NK-92 (cell line): ENCODE results near the gene COL6A2.
"Not testable (repeated sequence)": the region's sequence is repeated elsewhere in the genome, so short reads cannot be mapped to it uniquely, and the experiment has no call there.

Experiments used
- DNase-seq: peaks from one replicate; lab custom pipeline; 2025; ENCODE audit not compliant: unreplicated experiment; lab: John Stamatoyannopoulos, UW

COL6A2 gene

DNA sequence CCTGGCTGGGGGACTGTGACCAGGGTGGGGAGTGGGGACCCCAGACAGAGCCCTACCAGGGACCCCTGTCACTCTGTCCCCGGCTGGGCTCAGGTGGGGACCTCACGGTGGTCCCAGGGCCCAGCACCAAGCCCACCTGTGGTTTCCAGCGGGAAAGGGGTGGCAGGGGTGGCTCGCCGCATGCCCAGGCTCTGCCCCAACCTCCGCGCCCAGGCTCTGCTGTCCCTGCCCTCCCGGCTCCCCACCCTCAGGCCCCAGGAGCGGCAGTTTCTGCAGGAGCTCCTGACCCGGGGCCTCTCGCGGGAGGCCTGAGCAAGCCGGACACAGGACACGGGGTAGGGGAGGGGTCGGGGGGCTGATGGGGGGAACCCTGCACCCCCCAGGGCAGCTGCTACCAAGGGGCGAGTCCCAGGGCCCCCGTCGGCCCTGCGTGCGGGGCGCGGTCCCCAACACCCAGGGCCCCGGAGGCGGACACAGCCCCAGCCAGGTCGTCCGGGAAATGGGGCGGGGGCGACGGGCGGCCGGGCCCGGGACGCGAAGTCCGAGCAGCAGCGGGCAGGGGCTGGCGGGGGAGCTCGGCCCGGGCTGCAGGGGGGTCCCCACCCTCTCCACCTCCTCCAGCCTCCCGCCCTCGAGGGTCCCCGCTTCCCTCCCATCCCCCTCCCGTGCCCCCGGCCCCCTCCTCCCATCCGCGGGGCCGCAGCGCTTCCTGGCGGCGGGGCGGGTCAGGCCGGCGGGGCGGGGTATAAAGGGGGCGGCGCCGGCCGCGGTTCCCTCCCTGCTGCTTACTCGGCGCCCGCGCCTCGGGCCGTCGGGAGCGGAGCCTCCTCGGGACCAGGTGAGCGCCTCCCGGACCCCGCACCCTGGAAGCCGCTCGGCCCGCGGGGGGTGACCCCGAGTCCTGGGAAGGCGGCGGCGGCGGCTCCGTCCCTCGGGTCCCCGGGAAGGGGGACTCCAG is at the start of gene COL6A2:
TSS of gene COL6A2 (plus strand) at position 777 of the 958 bp plus-strand sequence.
- DNase-seq: no peak

DNA sequence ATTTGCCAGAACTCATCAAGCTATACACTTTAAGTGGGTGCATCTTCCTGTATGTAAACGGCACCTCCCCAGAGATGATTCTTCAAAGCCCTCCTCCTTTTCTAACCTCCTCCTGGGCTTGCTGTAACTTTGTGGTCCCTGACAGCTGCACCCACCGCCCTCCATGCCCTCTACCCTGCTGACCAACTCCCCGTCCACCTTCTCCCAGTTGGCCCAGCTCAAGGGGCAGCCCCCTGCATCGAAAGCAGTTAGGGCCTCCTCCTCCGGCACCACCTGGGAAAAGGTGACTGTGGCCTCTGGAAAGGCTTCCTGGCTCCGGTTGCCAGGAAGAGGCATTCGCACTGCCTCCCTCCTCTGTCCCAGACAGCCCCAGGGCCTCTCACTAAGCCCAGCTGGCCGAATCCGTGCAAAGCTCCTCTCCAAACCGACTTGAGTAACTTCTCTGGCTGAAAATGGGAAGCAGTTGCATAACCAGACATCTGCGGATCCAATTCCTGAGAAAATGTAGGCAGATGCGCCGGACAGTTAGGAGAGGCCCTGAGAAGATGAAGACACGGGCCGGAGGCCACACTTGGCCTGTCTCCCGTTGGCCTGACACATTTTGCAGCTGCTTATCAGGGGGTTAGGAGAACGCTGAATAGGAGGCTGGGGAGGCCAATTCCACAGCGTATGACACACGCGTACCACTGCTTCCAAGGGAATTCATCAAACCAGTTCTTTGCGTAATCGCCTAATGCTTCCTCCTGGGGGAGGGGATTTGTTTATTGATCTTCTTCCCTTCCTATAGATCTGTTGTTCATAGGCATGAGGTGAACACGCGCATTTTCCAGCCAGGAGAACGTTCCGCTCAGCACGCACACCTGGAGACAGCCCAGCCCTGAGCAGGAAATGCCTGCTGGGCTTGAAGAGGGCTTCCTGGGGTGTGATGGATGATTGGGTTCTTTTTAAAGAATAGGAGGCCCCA is 48.7 kb upstream of the COL6A2 start:
- no peak for DNase-seq

DNA sequence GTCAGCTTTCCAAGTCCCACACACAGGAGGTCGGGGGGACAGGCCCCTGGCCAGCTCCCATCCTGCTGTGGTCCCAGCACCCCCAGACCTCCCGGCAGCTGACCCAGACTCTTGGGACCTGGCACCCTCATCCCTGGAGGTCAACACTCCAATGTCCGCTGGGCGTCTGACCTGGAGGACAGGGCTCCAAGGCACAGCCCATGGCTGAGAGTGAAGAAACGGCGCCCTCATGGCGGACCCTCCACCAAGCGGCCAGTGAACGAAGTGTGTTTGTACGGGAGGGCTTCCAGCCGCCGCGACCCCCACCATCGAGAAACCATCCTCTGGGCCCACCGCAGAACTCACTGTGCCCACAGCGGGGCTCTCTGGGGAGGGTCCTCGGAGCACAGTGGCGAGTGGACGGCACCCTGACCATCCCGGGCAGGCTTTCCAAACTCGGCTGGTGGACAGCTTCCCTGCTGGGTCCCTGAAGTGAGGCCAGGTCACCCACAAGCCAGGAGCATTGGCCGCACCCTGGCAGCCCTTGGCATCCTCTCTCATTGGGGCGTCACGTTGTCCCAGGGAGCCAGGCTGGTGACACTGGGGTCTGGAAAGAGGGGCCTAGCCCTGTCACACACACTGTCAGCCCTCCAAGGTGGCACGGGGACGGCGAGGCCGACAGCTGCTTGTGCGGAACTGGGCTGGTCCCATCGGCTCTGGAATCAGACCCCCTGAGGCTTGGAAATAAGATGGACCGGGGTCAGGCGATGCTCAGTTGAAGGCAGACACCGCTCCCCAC is 47.8 kb upstream of the COL6A2 start:
- no peak for DNase-seq

DNA sequence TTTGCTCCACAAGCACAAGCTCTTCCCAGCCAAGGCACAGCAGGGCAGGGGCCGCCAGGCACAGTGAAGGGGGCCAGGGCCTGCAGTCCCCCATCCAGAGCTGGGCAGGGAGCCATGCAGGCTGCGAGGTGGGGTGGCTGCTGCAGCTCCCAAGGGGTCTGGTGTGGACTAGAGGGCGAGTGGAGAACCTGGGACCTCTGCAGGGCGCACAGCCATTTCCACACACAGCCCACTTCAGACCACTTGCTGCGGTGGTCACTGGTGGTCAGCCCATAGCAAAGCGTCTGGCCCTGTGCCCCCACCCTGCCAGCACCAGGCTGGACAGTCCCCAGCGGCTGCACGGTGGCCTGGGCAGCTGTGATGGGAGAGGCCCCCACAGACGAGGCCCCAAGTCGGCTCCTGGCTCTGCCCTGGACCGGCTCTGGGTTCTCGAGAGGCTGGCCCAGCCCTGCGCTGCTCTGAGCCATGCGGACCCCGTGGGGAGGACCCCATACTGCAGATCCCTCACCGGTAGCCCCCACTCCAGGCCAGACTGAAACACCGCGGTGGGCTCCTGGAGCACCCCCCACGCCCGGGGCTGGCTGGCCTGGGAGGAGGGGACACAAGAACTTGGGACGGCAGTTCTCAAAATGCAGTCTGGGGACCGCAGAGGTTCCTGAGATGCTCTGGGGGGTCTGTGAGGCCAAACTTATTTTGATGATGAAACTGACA is 47.1 kb upstream of the COL6A2 start:
- DNase-seq: no peak

DNA sequence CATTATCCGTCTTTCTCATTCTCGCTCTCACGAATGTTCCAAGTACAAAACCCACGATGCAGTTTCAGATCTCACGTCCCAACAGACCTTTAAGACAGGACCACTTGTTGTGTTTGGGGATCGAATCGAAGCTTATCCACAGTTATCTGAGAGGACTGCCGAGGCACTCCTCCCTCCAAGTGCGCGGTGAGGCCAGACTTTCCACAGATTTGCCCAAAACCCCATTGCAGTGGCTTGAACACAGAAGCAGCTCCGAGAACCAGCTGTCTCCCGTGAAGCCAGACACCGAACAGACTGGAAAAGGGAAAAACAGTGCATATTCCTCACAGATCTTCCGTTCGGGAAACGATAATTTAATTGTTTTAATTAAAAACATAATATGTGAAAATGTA is 46.5 kb upstream of the COL6A2 start:
- DNase-seq: no peak

DNA sequence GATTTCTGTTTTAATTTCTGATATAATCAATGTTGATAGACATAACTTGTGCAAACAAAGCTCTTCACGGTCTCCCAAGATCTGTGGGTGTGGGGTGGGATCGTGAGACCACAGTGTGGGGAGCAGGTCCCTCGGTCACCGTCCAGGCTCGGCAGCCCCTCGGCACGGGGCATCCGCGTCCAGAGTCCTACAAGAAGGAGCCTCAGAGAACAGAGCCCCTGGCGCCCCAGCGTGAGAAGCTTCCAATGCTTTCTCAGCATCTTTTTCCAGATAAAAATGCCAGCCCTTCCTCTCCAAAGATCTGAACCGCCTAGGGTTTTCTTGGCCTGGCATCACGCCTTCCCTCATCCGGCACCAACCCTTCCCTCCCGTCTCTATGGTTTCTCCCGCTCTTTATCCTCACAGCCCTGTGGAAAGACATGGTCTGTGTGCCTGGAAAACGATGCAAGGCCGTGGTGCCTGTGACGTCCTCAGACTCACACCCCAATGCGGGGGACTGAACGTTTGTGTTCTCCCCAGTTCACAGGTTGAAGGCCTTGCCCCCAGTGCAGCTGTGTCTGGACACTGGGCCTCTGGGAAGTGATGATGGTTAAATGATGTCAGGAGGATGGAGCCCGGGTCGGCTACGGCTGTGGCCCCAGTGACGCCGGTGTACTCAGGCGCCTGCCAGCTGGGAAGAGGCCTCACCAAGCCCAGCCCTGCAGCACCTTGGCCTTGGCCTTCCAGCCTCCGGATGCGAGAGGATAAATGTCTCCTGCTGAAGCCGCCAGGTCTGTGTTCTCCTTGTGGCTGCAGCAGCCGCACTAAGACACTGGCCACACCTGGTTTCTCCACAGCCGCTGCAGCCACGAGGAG is 45.9 kb upstream of the COL6A2 start:
- no peak for DNase-seq

DNA sequence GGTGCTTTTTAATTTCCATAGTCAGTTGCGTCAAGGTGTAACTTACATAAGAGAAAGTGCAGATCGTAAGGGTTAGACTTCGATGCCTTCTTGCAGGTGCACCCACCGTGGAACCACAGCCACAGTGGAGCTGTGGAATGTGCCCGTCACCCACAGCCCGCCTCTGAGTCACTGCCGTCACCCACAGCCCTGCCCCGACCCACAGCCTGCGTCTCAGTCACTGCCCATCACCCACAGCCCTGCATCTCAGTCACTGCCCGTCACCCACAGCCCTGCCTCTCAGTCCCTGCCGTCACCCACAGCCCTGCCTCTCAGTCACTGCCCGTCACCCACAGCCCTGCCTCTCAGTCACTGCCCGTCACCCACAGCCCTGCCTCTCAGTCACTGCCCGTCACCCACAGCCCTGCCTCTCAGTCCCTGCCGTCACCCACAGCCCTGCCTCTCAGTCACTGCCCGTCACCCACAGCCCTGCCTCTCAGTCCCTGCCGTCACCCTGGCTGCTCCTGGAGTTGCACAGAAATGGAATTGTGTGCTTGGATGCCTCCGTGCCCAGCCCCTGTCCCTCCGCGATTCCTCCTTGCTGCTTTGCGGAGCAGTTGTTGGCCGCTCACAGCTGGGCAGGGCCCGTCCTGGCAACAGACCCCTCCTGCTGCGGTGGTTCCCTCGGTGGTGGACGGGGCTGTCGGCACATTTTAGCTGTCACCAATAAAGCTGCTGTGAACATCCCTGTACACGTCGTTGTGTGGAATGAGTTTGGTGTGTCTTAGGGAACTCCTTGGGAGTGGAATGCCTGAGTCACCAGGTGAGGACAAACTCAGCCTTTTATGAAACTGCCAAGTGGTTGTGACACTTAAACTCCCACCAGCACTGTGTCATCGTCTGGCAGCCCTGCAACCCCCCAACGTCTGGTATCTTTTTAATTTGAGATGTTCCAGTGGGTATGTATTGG is 44.9 kb upstream of the COL6A2 start:
- DNase-seq: no peak

DNA sequence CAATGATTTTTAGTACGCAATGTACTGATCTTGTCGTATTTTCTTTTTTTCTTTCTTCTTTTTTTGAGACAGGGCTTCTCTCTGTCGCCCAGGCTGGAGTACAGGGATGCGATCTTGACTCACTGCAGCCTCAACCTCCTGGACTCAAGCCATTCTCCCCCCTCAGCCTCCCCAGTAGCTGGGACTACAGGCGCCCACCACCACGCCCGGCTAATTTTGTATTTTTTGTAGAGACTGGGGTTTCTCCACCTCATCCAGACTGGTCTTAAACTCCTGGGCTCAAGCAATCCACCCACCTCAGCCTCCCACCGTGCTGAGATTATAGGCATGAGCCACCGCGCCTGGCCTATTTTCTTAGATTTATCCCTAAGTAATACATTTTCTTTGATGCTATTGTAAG is 43.9 kb upstream of the COL6A2 start:
- no peak for DNase-seq

DNA sequence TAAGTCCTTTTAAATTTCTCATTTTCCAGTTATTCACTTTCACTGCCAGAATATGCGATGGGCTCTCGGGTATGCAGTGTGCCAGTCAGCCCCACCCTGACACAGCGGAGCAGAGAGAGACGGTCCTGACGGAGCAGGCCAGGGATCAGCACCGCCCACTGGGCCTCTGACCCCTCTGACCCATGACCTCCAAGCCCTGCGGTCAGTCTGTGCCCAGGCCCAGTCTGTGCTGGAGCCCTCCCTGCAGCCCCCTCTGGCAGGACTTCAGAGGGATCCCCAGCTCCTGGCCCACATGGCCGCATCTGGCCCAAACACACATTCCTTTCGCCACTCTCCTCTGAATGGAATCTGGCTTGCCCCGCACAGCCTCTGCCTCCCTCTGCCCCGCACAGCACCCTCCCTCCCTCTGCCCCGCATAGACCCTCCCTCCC is 43.4 kb upstream of the COL6A2 start:
- no peak for DNase-seq

DNA sequence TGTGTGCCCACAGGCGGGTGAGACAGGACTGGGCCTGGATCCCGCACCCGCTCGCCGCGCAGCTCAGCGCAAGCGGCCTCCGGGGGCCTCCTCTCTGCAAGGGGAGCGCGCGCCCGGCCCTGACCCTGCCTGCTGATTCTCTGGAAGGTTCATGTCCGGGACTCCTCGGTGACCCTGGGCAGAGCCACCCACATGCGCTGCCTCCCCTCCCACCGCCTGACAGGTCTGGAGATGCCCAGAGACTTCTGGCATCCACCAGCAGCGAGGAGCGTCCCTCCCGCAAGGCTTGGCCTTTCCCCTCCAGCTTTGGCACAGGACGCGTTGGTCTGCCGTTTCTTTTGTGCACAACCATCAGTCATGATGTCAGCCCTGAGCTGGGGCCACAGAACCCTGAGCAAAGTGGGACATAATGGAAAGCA is 42.0 kb upstream of the COL6A2 start:
- DNase-seq: no peak

DNA sequence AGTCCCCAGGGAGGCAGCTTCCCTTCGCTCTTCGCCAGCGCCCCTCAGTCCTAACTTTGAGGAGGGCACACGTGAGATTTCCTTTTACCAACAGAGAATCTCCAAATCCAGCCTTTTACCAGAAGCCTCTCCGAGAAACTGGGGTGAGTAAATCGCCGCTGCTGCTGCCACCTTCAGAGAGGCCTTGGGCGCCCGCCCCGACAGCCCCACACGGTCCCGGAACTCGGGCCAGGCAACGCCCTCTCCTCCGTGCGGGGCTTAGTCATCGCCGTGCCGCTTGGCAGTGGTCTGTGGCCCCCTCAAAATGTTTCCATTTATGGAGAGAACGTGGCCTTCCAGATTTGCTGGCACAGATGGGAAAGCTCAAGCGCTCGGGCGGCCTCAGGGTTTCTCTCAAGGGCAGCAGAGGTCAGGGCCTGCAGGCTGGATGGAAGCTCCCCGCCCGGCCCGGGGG is 41.4 kb upstream of the COL6A2 start:
- no peak for DNase-seq

DNA sequence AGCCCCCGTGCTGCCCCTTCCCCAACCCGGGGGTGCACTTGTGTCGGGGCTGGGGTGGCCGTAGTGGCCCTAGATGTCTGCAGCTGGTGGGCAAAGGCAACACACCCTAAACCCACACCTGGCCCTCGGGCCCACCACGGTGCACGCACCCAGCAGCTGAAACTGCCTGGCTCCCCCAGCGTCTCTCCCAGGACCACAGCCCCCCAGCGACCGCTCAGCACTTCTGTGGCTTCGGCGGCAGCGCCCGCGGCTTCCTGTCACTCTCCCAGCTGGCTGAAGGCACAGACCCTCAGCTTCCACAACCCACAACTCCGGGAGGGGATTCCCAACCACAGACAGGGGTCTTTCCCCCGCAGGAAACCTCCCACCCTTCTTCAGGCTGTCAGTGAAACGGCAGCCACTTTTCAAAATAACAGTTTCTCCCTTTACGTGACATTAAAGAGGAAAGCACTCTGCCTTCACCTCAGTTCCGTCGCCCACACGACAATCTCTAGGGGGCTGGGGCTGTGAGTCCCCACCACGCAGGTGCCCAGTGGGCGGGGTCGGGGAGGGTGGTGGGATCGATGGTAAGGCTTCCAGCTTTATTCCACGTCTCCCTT is 40.7 kb upstream of the COL6A2 start:
- no peak for DNase-seq

DNA sequence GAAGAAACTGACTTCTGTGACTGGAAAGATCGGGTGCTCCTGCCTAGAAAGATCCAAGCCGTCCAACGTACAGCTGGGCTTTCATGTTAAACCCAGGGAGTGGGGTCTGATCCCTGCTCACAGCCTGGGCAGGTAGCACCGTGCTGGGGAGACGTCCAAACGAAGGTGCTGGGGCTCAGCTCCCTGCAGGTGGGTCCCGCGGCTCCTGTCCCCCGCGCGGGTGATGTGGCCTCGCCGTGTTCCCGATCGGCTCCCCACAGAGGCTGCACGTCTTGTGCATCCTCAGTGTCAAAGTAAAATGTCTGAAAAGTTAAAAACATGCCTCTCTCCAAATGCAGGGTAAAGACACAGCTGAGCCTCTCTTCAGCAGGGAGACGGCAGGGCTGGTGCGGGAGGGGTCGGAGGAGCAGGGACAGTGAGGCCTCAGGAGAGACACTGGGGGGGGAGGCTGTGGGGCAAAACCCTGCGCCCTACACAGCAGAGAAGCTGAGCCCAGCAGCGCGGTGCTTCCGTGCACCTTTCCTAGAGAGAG is 40.1 kb upstream of the COL6A2 start:
- no peak for DNase-seq

DNA sequence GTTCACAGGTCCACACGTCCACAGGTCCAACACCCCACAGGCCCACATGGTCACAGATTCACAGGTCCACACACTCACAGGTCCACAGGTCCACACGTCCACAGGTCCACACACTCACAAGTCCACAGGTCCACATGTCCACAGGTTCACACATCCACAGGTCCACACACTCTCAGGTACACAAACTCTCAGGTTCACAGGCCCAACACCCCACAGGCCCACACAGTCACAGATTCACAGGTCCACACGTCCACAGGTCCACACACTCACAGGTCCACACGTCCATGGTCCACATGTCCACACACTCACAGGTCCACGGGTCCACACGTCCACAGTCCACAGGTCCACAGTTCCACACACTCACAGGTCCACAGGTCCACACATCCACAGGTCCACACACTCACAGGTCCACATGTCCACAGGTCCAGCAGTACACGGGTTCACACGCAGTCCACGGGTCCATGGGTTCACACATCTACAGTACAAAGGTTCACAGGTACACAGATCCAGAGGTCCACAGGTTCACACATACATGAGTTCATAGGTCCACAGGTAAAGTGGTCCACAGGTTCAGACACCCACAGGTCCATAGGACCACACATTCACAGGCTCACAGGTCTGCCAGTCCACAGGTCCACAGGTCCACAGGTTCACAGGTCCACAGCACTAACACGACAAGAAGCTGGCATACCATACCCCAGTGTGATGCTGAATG is 39.3 kb upstream of the COL6A2 start:
- no peak for DNase-seq

DNA sequence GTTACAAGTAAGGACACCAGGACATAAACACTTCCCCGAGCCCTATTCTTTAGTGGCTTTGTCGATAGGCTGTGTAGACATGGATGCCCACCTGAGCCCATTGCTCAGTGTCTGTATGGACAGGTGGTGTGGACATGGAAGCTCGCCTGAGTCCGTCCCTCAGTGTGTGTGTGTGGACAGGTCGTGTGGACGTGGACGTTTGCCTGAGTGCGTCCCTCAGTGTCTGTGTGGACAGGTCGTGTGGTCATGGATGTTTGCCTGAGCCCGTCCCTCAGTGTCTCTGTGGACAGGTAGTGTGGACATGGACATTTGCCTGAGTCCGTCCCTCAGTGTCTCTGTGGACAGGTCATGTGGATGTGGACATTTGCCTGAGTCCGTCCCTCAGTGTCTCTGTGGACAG is 38.7 kb upstream of the COL6A2 start:
- no peak for DNase-seq

DNA sequence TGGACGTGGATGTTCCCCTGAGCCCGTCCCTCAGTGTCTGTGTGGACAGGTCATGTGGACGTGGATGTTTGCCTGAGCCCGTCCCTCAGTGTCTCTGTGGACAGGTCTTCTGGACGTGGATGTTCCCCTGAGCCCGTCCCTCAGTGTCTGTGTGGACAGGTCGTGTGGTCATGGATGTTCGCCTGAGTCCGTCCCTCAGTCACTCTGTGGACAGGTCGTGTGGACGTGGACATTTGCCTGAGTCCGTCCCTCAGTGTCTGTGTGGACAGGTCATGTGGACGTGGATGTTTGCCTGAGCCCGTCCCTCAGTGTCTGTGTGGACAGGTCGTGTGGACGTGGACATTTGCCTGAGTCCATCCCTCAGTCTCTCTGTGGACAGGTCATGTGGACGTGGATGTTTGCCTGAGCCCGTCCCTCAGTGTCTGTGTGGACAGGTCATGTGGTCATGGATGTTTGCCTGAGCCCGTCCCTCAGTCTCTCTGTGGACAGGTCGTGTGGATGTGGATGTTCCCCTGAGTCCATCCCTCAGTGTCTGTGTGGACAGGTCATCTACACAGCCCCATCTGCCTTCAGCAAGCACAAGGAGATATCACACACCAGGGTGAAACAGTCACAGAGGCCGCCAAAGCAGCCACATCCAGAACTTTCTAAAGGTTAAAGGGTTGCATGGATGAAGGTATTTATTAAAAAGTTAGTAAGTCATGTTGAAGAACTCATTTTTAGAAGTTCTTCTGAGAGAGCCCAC is 38.0 kb upstream of the COL6A2 start:
- DNase-seq: not testable (repeated sequence)
